DMS79 treated with DMSO at 0.1 percent for 48 hours (cell line): ENCODE measurements around the gene PFKFB4.

Experiments
- DNase-seq: peaks from one replicate; lab custom pipeline; 2025; lab: John Stamatoyannopoulos, UW

PFKFB4 gene

GRCh38 chr3:48584836-48585235, 28.2 kb upstream of the PFKFB4 start:
- DNase-seq: no peak

DNA sequence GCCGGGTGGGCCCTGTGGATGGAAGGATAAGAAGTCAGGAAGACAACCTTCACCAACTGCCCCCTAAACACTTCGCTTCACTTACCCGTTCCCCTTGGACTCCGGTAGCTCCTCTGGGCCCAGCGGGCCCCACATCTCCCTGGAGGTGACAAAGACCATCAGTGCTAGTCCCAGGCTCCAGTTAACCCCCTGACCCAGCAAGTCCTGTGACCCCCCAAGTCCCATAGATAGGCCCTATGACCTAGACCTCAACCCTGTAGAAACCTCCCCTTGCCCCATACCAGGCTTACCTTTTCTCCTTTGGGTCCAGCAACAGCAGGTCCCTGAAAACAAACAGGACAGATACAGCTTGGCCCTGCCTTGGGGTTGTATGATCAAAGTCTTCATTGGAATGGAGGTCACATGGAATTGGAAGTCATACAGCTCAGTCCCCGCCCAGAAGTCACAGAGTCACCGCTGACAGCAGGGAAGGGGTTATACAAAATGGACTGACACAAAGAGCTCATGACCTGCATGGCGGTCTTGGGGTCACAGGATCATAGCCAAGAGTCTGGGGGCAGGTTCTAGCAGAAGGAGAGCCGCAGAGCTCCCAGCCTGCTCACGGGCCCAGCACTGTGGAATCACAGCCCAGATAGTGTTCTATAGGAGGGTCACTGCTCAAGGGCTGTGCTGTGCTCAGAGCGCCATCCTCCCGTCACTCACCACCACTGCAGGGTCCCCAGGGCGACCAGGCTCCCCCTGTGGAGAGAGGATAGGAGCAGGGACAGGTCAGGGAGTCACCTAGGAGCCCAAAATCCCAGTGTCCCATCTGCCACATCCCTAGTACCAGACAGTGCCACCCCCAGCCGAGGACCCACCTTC, 25.2 kb upstream of the PFKFB4 start:
- DNase-seq: no peak

DNA sequence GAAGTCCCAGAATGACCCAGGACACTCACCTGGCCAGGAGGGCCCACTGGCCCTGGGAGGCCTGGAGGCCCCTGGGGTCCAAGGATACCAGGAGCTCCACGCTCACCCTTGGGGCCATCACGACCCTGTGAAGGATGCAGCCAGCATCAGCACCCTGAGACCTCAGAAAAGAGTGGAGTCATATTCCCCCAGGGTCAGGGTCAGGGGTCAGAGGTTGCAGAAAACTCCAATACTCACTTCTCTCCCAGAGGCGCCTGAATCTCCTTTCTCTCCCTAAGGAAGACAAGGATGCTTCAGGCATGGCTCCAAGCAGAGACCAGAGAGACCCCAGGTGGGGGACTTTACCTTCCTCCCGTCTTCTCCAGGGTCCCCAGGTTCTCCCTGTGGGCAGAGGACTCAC, 20.0 kb upstream of the PFKFB4 start:
- DNase-seq: no peak

GRCh38 chr3:48575366-48575765, 18.8 kb upstream of the PFKFB4 start:
- DNase-seq: no peak

- no peak for DNase-seq
Measured at GRCh38 chr3:48573973-48574585, 17.5 kb upstream of the PFKFB4 start.

DNA sequence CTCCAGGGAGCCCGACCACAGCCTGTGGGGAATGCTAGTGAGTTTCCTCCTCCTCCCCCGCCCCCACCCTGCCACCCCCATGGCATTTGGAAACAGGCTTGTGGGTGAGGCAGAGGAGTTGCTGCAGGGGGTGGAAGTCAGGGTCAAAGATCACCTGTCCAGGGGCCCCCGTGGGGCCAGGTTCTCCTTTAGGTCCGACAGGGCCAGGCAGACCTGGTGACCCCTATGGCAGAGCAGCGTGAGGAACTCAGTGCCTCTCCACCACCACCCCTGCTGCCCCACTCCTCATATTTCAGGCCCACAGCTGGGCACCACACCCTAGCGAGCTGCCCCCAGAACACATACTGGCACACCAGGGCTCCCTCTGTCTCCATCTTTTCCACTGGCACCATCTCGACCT, 15.9 kb upstream of the PFKFB4 start:
- DNase-seq: no peak

GRCh38 chr3:48571938-48572337, 15.3 kb upstream of the PFKFB4 start:
- no peak for DNase-seq

- DNase-seq: no peak
Measured at GRCh38 chr3:48569808-48570450, 13.3 kb upstream of the PFKFB4 start.

GRCh38 chr3:48569400-48569799, 12.8 kb upstream of the PFKFB4 start:
- DNase-seq: no peak

- no peak for DNase-seq
Measured at GRCh38 chr3:48568476-48568875, 11.9 kb upstream of the PFKFB4 start.

- no peak for DNase-seq
Measured at GRCh38 chr3:48567500-48567899, 10.9 kb upstream of the PFKFB4 start.

GRCh38 chr3:48567090-48567489, 10.5 kb upstream of the PFKFB4 start:
- no peak for DNase-seq

DNA sequence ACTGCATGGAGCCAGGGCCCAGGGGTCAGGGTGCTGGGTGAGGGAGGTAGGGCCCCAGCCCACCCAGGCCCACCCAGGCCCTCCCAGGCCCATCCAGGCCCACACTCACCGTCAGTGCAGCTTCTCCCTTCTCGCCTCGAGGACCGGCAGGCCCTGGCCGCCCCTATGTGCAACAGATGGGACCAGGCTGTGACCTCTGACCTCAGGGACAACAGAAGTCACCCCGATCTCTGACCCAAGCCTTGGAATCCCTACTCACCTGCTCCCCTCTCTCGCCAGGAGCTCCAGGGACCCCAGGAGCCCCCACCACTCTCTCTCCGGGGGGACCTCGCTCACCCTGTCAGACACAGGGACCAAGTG, 9.8 kb upstream of the PFKFB4 start:
- DNase-seq: no peak

GRCh38 chr3:48565591-48566400, 9.2 kb upstream of the PFKFB4 start:
- DNase-seq: no peak

DNA sequence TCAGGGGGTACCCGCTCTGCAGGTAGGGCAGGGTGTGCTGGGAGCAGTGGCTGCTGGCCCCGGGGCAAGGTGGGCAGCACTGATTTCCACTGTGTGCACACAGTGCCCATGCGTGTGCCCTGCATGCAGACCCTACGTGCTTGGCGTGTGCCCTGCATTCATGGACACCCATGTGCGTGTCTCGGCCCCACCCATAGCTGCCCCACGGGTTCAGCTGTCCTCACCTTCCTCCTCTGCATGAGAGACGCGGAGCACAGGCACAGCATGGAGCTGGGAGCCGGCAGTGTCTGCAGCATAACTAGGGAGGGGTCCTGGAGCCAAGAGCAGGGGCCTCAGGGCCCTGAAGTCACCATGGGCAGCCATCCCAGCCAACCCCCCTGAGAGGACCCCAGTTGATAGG, 8.6 kb upstream of the PFKFB4 start:
- DNase-seq: no peak

GRCh38 chr3:48564667-48565066, 8.1 kb upstream of the PFKFB4 start:
- DNase-seq: no peak

- DNase-seq: no peak
Measured at GRCh38 chr3:48564022-48564421, 7.4 kb upstream of the PFKFB4 start.

GRCh38 chr3:48563382-48563918, 6.8 kb upstream of the PFKFB4 start, which contains the start of gene UCN2:
UCN2 (minus strand) TSS chr3:48563781; CDS start chr3:48563124, 657 bp downstream.
- no peak for DNase-seq

DNA sequence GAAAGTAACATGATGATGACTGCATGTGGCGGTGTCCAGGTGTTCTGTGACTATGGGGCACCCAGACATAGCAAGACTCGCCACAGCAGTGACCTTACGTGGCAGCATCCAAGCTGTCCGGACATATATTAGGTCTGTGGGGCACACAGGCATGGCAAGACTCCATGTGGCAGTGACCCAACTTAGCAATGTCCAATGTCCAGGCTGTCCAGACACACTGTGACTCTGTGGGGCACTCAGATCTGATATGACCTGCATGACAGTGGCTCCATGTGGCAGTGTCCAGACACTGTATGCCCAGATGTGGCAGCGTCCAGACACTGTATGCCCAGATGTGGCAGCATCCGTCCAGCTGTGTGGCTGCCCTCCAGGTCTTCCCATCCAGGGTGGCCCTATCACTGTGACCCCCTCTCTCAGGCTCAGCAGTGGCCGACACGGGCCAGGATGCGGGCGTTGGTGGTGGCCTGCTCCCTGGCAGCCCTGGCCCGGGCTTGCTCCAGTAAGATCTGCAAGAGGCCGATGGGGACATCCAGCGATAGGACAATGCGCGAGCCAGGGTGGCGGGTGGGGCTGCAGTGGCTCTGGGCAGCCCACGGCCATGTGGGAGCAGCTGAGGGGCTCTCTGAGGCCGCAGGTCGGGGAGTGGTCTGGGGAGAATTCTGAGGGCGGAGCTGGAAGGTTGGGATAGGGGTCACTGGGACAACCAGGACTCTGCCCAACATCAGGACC, 5.9 kb upstream of the PFKFB4 start:
- DNase-seq: no peak

GRCh38 chr3:48561045-48561736, 4.6 kb upstream of the PFKFB4 start:
- no peak for DNase-seq

DNA sequence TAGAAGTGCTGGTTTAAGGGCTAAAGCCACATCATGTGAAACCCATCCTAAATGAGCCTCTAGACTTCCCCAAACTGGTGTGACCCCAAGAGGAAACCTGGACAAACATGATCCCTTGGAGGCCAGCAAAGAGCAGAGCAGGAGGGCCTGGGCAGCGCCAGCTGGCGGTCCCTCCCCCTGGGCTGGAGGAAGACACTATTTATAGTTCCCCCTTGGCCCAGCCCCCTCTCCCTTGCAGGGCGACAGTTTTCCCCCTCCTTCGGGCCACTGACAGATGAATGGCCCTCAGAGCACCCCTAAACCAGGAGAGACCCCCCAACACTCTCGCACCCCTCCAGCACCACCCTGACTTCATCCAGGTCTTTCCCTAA, 4.0 kb upstream of the PFKFB4 start:
- no peak for DNase-seq
